ENCODE data around the gene RNF113A.
"Not testable (repeated sequence)": the region's sequence is repeated elsewhere in the genome, so short reads cannot be mapped to it uniquely, and the experiment has no call there.

Gene RNF113A

DNA sequence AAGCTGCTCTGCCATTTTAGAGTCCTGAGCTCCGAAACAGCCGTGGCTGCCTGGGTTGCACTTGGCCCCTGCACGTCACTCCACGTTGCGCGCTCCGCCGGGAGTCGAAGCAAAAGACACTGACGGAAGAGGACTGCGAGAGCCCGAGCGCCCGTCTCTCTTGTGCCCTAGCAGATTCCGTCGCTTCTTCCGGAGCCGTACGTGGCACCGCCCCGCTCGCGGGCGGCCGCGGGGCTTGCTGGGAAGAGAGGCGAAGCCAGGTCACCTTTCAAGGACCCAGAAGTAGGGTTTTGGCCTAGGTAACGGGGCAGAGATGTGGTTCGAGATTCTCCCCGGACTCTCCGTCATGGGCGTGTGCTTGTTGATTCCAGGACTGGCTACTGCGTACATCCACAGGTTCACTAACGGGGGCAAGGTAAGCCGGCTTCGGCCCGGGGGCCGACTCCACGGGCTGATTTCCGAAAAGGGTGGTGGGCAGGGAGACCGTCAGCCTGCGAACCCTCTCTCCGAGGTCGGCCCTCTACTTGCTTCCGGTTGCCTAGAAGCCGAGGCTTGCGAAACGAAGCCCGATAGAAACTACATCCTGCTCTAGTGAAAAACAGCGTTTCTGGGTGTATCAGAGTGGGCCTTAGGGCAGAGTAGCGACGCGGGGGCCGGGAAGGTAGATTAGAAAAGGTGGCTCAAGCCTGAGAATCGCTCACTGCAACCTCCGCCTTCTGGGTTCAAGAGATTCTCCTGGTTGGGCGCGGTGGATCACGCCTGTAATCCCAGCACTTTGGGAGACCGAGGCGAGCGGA lies at the start of gene RNF113A, which contains the start of gene NDUFA1:
Gene RNF113A, minus strand, starts transcription at position 135 of the 797 bp plus-strand sequence. Its CDS starts 120 bp downstream, at position 15.
Gene NDUFA1, plus strand, starts transcription at position 234 of the 797 bp plus-strand sequence. Its CDS starts 80 bp downstream, at position 314.
- DNase-seq (ENCODE audit: low read depth, low spot score) = no peak

GRCh38 chrX:119919835-119920585 lies 48.5 kb upstream of the RNF113A start:
- DNase-seq (ENCODE audit: low read depth, low spot score) = no peak

DNA sequence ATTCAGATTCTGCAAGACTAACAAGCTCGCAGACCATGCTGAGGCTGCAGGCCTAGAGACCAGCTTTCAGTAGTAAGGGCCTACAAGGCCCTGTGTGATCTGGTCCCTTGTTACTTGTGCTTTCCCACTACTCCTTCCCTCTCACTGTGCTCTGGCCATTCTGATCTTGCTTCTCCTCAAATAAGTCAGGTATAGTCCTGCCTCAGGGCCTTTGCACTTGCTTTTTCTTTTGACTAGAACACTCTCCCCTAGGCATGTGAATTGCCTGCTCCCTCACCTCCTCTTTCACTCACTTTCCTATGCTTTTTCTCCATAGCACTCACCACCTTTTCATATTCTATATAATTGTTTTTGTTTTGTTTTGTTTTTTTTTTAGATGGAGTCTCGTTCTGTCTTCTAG lies 46.3 kb upstream of the RNF113A start:
- DNase-seq (ENCODE audit: low read depth, low spot score) = no peak

GRCh38 chrX:119916310-119916709 lies 44.8 kb upstream of the RNF113A start:
- DNase-seq (ENCODE audit: low read depth, low spot score) = no peak

- no peak for DNase-seq (ENCODE audit: low read depth, low spot score)
Observed at GRCh38 chrX:119900976-119901375, 29.4 kb upstream of the RNF113A start.

DNA sequence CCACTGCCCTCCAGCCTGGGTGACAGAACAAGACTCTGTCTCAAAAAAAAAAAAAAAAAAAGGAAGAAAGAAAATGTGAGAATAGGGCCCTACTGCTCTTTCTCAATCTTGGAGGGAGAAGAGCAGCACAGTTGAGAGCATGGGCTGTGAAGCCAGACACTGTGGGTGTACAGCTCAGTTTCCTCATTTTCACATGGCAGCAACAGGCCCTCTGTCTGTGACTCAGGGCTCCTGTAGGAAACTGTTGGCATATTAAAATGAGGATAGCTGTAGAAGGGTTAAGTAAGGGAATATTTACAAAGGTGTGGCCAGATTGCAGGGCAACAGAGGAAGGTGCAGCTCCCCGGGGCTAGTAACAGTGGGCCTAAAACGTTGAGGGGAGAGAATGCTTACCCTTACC lies 27.6 kb upstream of the RNF113A start:
- no peak for DNase-seq (ENCODE audit: low read depth, low spot score)

GRCh38 chrX:119895843-119896326 lies 24.4 kb upstream of the RNF113A start, which contains the start of gene AKAP14:
AKAP14 (plus strand) TSS chrX:119895893; CDS start chrX:119903224, 7,331 bp downstream.
- DNase-seq (ENCODE audit: low read depth, low spot score) = no peak

GRCh38 chrX:119891961-119892692 lies 20.6 kb upstream of the RNF113A start:
- DNase-seq (ENCODE audit: low read depth, low spot score) = not testable (repeated sequence)

GRCh38 chrX:119890626-119891025 lies 19.1 kb upstream of the RNF113A start:
- DNase-seq (ENCODE audit: low read depth, low spot score) = not testable (repeated sequence)

- DNase-seq (ENCODE audit: low read depth, low spot score) = no peak
Observed at GRCh38 chrX:119887721-119888425, 16.3 kb upstream of the RNF113A start.

- DNase-seq (ENCODE audit: low read depth, low spot score) = no peak
Observed at GRCh38 chrX:119885554-119886428, 14.3 kb upstream of the RNF113A start.

DNA sequence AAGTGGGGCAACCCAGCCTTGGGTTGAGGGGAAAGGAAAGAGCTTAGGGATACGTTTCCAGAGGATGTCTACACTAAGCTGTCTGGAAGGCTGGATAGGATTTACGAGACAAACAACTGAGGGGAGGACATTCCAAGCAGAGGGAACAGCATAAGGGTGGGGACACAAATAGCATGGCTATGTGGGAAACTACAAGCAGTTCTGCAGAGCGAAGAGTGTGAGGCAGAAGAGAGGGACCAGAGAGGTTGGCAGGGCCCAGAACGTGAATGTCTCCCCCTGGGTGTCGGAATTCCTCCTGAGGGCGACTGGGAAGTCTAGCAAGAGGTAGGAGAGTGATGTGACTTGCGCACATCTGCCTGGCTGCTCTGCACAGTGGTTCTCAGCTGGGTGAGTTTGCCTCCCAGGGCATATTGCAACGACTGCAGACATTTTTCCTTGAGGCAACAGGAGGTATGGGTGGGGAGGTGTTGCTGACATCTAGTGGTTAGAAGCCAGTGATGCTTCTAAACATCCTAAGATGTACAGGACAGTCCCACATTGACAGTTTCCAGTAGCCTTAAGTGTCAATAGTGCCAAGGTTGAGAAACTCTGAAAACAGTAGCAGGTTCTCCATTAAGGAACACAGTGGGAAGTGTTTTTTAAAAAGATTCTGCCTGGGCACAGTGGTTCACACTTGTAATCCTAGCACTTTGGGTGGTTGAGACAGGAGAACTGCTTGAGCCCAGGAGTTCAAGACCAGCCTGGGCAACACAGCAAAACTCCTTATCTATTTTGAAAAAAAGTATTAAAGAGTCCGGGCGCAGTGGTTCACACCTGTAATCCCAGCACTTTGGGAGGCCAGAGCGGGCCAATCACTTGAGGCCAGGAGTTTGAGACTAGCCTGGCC lies 9.3 kb upstream of the RNF113A start:
- DNase-seq (ENCODE audit: low read depth, low spot score) = no peak

DNA sequence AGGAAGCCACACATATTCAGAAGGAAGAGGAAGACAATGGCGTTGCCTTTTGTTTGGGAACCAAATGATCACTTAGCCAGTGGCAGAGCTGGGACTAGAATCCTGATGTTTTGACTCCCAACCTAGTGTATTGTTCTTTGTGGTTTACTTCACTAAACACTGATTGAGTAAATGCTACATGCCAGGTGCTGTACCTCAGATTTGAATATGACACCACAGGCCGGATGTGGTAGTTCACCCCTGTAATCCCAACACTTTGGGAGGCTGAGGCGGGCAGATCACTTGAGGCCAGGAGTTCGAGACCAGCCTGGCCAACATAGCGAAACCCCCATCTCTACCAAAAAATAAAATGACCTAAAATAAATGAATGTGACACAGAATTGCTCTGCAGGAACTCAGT lies 8.5 kb upstream of the RNF113A start:
- no peak for DNase-seq (ENCODE audit: low read depth, low spot score)

DNA sequence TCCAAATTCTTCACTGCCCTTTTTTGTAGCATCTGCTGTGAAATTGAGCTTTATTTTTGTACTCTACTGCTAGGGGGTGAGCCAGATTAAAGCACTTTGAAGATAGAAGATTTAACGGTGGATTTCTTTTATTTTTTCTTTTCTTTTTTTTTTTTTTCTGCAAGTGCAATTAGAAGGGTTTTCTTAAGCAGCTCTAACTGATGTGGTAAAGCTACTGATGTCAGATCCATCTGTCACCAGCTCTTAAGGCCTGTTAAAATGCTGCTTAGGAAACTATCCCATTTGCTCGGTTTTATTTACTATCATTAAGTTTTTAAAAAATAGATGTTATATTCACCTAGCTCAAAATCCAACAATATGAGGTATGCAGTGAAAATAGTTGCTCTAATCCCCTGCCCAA lies 7.2 kb upstream of the RNF113A start:
- no peak for DNase-seq (ENCODE audit: low read depth, low spot score)

GRCh38 chrX:119871245-119871598 lies 311 bp downstream of the RNF113A start:
- DNase-seq (ENCODE audit: low read depth, low spot score) = no peak

GRCh38 chrX:119870626-119871131 lies 854 bp downstream of the RNF113A start:
- no peak for DNase-seq (ENCODE audit: low read depth, low spot score)

- no peak for DNase-seq (ENCODE audit: low read depth, low spot score)
Observed at GRCh38 chrX:119853444-119853843, 18.1 kb downstream of the RNF113A start.

DNA sequence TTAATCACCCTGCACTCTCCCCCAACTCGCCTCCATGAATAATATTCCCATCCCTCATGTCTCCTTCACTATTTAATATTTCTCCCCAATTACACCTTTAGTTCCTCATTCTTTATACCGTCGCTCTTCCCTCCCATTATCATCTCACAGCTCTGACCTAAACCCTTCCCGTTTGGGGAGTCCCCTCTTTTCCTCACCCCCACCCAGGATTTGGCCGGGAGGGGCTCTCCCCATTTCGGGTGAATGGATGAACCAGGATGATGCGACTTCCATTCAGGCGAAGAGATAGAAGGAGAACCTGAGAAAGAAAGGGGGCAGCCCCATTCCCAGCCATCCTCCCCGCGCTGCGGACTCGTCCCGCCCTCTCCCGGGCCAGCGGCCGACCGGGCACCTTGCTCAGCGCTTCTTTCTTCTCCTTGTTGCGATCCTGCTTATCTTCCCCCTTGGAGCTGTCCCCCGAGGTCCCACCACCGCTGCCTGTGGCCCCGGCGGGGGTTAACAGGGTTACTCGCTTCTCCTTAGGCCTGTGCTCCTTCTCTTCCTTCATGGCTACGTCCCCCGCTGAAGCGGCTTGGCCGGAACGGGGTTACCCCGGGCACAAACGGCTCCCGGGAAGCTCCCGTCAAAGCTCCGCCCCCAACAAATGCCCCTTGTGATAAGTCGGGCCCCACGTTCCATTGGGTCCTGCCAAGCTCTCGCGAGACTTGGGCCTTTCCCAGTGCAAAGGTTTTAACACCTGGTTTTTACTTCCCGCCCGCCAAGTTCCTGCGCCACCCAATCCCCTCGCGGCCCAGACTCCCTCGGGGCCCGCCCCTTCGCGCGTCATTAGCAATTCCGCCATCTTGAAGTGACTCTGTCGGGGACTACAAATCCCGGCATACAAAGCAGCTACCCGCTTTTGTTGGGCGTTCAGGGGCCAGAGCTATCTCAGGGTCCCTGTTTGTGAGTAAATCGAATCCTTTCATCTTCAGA lies 18.9 kb downstream of the RNF113A start, which contains the start of gene UPF3B:
Gene UPF3B, minus strand, starts transcription at position 582 of the 972 bp plus-strand sequence. Its CDS starts 35 bp downstream, at position 547.
- DNase-seq (ENCODE audit: low read depth, low spot score) = peak; percentile 92
